HT-29 (cell line): Measurements from ENCODE around the gene GOLM1. TPM values are rescaled to one million over a fixed set of nuclear protein-coding genes. Genes with fewer than 3 reads are reported as not detected.
A peak's percentile ranks its signal among the peaks of the same experiment; 100 is the strongest.
"Not testable (repeated sequence)": the region's sequence is repeated elsewhere in the genome, so short reads cannot be mapped to it uniquely, and the experiment has no call there.

Source experiments
- DNase-seq: peaks from one replicate; pipeline ENCODE4 v3.0.0-alpha.2; 2015; ENCODE audit warnings: low spot score
- total RNA-seq: library from RNA; depleted of rRNA; stranded (reverse); fragments of >200 nt; shearing (Covaris generic); gene quantifications from 2 replicates; pipeline ENCODE4 v1.2.3, GENCODE V29; 2014; rRNA removed

GOLM1 gene, protein sequence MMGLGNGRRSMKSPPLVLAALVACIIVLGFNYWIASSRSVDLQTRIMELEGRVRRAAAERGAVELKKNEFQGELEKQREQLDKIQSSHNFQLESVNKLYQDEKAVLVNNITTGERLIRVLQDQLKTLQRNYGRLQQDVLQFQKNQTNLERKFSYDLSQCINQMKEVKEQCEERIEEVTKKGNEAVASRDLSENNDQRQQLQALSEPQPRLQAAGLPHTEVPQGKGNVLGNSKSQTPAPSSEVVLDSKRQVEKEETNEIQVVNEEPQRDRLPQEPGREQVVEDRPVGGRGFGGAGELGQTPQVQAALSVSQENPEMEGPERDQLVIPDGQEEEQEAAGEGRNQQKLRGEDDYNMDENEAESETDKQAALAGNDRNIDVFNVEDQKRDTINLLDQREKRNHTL
- total RNA-seq, result 41.0 and 50.7 TPM in 2 replicates

DNA sequence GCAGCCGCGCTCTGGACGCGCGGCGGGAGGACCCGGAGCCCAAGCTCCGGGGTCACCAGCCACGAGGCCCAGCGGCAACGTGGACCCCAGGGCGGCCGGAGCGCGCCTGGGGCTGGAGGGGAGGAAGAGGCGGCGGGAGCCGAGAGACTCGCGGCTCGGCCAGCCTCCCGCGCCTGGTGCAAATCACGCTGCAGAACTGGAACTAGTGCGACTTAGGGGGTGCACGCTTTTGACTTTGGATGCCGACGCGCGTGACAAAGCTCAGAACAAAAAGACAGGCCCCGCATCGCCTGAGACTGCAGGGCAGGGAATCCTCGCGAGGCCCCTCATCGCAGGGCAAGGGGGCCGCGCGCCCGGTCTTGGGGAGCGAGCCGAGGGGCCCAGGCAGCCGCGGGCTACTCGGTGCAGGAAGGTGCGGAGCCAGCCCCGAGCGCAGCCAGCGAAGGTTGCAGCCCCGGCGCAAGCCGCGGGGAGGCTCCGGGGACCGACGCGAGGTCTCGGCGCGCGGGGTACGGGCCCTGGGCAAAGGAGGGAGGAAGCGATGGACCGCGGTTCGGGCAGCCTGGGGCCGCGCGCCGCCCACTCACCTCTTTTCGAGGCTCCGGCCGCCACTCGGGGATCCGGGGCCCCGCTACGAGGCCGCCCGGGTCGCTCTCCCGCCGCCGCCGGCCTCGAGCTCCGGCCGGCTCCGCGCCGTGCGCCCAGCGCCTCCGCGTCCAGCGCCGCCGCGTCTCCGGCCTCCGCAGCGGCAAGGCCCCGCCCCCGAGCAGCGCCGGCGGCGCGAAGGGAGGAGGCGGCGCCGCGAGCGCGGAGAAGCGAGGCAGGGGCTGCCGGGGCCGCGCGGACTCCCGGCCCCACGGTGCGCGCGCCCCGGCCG, at the start of gene GOLM1:
GOLM1 (minus strand) TSS at position 735 of the 877 bp plus-strand sequence. CDS start 20,238 bp downstream, outside the sequence.
- DNase-seq, result peak; percentile 68

DNA sequence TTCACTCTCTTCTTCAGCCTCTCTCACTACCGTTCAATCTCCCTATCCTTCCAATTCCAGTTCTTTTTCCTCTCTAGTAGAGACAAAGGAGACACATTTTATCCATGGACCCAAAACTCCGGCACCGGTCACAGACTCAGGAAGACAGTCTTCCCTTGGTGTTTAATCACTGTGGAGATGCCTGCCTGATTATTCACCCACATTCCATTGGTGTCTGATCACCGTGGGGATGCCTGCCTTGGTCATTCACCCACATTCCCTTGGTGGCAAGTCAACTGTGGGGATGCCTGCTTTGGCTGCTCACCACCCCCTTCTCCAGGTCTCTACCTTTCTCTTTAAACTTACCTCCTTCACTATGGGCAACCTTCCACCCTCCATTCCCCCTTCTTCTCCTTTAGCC, 47.3 kb upstream of the GOLM1 start:
- not testable (repeated sequence) for DNase-seq

DNA sequence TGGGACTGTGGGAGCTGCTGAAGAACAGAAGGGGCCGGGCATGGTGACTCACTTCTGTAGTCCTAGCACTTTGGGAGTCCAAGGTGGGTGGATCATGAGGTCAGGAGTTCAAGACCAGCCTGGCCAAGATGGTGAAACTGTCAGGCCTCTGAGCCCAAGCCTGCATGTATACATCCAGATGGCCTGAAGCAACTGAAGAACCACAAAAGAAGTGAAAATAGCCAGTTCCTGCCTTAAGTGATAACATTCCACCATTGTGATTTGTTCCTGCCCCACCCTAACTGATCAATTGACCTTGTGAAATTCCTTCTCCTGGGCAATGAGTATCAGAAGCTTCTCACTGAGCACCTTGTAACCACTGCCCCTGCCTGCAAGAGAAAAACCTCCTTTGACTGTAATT, 46.6 kb upstream of the GOLM1 start:
- DNase-seq, result not testable (repeated sequence)

DNA sequence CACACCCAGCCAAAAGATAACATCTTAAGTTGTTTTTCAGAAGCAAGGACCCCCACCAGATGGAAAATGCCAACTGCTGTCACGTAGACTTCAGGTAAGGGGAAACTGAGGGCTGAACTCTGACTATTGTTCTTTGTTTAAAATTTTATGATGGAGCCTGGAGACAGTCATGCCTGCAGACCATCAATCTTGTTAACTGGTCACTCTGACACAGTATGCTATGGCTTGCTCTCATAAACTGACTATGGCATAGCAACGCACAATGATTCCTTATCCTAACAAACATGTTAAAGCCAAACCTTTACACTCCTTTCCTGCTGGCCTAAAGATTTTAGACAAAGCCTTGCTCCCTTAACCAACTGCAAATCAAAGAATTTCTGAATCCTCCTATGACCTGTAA, 43.6 kb upstream of the GOLM1 start:
- DNase-seq, result no peak

DNA sequence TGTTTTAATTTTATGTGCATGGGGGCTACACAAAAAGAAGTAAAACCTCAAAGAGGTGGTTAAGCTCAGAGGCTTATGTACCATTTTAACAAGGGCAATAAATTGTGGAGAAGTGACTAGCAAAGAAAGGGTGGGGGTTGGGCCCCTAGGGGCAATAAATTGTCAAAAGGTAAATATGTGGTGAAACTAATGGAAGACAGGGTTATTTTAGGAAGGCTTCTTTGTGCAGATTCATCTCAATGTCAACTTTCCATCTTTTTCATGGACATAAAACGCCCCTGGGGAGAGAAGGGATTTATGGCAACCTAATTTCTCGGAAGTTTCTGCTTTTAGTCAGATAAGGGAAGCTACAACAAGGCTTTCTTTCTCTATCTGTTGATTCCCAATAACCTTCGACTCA, 42.5 kb upstream of the GOLM1 start:
- no peak for DNase-seq

DNA sequence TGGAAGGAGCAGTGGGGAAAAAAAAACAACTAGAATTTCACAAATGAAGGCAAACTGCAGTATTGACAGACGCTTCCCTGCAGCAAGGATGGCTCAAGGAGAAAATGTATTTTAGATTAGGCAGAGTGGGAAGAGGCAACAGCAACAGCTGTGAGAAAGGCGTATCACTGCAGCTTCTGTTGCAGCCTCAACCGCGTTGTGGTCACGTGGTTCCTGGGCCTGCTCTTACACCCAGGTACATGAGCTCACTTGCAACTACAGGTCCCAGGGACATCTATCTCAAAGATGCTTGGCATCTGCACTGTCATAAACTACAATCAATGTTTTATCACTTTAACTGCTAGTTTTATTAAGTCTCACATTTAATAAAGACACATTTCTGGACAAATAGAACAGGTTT, 36.0 kb upstream of the GOLM1 start:
- no peak for DNase-seq

DNA sequence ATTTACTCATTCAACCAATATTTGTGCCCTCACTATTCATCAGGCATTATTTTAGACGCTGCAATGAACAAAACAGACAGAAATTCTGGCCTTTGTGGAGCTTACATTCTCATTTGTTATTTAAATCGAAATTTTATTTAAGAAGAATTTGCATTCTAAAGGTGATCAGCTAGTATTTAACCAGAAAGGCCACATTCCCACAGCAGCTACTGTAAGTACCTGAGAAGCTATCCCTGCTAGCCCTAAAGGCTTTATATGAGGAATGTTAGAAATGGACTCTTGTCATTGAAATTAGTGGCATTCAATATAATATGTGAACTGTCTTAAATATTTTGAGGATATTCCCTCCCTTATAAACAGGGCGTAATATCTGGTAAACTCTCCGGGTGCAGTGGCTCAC, 35.0 kb upstream of the GOLM1 start:
- no peak for DNase-seq

DNA sequence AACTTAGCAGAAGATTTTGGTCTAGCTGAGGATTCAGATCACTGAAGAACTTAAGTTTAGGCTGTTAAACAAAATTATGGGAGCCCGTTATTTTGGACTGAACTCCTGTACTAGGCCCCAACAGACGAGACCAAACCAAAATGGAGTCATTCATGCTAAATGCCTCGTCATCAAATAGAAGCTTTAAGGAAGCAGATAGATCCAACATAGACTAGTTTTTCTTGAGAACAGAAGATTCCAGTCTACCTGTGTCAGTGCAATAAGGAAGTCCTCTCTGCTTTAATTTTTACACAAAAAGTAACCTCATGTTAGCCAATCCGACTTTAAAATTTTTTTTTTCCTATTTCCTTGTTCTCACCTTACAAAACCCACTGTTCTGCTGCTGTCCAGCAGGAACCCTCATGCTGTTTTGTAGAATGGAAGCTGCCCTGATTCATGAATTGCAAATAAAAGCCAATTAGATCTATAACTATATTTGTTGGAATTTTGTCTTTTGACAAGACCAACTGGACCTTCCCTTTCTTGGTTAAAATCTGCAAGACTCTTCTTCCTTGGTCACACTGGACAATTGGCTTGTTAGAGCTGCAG, 29.0 kb upstream of the GOLM1 start:
- DNase-seq, result no peak

DNA sequence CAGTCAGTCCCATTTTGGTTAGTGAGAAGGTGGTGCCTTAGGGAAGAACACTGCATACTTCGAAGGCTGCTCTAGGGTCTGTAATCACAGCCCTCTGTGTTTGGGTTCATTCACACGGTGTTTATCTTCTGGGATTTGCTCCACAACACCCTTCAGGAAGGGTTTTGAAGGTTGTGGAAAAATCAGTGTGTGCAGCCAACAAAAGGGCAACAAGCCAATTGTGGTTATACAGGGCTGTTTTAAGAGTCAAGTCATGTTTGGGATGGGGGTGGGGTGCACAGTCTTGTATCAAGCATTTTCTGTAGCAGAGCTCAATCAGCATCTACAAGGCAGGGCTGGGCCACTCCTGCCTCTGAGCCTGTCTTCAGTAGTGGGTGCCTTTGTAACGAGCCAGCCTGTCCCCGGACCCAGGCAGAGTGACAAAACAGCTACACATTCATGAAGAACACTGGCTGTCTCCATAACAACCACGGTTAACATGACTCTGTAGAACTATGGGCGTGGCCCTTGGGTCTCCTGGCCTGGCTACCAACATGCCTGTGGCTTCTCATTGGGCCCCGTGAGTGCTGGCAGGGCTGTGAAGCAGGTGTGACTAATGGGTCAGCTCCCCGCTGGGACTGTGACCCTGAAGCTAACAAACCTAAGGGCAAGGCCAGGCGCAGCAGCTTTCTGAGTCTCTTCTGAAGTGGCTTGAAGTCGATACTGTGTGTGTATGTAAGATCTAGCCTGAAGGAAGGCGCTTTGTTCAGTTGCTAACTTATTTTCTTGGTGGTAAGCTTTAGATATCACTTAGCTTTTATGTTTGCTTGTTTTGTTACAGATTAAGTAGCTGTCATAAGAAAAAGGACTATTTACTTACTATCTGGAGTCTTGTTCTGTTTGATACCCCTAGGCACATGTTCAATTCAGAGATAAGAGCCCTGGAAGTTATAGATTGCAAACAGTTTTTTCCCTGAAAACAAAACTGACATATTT, 27.9 kb upstream of the GOLM1 start:
- peak; percentile 95 for DNase-seq

DNA sequence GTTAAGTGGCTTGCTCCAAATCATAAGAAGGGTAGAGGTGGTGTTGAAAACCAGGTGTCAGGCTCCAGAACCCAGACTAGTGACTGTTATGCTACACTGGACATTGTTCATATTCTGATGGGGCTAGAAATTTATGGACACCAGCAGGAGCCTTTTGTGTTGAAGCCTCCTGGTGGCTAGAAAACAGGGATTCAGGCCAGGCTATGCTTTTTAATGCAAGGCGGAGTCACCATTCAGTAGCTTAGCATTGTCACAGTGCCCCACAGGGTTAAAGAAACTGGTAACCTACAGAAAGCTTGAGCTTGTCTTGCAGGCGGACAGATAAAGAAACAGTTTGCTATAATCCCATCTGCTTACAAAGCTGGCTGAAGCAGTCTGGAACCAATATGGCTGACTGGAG, 23.0 kb upstream of the GOLM1 start:
- DNase-seq, result peak; percentile 51

DNA sequence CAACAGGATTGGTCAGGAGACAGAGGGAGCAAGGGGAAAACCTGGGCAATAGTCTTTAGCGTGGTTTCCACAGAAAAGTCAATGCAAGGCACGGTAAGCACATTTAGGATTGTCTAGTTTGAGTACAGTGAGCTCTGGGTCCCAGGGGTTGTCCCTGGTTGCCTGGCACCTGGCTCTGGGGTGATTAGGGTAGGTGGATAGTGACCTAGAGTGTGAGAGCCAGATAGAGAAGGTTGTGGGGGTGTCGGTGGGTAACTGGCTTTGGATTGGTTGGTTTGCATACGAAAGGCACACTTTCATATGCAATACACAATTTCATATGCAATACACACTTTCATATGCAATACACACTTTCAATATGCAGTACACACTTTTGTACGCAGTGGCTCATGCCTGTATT, 20.1 kb upstream of the GOLM1 start:
- DNase-seq, result no peak

DNA sequence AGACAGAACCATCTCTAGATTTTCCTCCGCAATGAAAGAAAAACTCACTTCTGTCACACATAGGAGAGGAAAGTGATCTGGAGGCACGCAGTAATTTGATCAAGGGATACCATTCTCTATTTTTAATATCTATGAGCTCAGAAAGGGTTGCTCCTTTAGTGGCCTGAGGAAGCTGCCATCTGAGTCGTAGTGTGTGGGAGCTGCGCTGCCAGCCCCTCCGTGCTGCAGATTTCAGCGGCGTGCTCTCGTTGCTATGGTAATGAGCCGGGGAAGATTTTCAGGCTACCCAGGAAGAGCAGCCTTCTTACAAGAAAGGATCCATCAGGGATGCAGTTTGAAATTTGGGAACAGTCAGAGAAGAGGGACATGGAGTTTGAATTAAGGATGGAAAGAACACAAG, 17.1 kb upstream of the GOLM1 start:
- no peak for DNase-seq

DNA sequence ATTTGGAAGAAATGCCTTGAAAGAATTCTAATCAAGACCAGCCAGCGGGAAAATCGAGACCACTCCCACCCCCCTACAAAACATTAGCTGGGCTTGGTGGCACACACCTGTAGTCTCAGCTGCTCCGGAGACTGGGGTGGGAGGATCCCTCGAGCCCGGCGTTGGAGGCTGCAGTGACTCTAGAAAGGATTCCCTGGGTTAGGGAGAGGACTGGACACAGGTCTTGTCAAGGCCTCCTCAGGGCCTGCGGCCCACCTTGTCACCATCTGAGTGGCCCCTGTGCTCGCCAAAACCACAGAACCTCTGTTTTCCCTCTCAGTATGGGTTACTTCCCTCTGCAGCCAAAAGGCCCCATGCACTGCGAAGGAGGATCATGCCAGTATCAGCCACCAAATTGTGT, 16.5 kb upstream of the GOLM1 start:
- no peak for DNase-seq

DNA sequence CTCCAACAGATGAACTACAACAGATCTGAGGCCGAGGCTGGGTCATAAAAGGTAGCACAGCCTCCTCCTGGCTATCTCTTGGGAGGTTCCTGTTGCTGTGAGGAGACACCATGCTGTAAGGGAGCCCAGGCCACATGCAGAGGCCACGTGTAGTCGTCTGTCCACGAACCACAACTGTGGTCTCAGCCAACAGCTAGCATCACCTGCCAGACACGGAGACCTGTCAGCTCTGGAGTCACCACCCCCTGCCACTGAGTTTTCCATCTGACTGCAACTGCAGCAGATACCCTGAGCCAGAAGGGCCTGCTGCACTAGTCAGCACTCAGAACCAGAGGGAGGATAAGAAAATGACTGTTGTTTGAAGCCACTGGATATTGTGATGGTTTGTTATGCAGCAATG, 12.7 kb upstream of the GOLM1 start:
- DNase-seq, result no peak

DNA sequence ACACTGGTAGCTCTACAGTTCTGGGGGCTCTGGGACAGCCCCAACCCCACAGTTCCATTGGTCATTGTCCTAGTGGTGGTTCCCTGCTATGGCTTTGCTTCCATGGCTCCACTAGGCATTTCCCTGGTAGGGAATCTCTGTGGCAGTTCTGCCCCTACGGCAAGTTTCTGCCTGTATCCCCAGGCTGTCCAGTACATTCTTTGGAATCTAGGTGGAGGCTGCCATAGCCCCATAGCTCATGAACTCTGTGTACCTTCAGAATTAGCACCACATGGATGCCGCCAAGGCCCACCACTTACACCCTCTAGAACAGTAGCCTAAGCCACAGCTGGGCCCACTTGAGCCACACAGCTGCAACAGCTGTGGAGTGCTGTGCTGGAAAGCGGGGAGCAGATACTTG, 3.3 kb upstream of the GOLM1 start:
- no peak for DNase-seq

DNA sequence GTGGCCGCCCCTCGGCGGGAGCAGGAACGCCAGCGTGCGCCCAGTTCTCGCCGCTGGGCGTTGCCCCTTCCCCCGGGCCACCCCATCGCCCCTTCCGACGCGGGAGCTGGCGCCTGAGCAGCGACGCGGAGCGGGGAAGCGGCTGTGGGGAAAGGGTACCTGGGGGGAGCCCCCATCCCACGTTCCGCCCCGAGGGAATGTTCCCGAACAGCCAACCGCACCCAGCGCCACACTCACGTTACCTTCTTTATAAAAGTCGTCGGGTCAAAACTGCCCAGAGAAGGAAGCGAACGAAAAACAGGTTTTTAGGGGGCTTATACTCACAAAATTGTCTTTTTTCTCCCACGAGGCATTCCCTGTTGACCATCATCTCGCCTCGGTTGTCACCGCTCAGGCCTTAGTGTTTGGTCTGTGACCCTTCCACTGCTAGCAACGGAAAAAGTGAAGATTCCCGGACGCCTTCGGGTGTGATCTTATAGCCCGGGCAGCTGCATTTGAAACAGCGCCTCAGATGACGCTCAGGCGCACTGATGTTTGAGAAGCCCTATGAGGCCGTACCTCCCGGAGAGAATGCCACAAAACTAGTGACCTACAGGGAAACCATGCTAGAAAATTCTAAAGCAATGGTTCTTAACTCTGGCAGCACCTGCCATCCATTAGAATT, 475 bp upstream of the GOLM1 start:
- peak; percentile 75 for DNase-seq

DNA sequence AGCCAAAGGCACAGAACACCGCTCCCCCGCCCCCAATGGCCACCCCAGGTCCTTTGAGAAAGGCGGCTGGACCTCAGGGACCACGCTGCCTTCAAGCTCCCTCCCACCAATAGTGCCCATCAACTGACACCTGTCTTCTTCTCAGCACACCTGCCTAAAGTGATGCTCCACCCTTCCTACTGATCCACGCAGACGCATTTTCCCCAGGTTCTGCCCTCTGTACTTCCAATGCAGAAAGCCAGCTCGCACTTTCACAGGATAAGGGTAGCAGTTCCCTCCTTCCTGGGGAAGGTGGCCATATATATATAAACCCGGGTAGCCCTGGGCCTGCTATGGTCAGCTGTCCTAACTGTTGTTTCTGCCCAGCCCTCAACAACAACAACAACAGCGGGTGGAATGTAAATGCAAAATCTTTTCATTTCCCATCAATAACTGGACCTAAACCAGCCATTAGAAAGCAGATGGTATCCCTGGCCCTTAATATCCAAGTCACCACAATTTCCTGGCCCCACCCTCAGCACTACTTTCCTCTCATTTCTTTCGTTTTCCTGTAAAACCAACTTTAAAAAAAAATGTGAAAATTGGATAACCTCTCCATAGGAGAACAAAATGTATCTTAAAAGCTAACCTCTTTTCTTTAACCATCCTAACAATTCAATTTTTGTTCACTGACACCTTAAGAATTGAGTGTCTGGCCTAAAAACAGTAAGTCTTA, 1.7 kb downstream of the GOLM1 start:
- DNase-seq, result no peak

DNA sequence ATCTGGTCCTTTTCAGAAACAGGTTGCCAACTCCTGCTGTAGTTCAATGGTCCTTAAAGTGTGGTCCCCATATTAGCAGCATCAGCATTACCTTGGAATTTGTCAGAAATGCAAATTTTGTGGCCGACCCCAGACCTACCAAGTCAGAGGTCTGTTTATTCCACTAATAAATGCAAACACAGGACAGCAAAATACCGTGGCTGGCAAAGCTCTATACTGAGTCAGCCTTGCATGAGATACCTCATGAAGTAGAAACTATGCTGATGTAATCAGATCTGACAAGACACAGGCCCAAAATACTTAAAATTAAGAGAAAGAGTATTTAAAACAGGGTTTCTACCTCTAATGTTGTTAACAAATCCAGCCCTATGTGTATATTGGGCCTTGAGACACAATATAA, 3.0 kb downstream of the GOLM1 start:
- DNase-seq, result no peak

DNA sequence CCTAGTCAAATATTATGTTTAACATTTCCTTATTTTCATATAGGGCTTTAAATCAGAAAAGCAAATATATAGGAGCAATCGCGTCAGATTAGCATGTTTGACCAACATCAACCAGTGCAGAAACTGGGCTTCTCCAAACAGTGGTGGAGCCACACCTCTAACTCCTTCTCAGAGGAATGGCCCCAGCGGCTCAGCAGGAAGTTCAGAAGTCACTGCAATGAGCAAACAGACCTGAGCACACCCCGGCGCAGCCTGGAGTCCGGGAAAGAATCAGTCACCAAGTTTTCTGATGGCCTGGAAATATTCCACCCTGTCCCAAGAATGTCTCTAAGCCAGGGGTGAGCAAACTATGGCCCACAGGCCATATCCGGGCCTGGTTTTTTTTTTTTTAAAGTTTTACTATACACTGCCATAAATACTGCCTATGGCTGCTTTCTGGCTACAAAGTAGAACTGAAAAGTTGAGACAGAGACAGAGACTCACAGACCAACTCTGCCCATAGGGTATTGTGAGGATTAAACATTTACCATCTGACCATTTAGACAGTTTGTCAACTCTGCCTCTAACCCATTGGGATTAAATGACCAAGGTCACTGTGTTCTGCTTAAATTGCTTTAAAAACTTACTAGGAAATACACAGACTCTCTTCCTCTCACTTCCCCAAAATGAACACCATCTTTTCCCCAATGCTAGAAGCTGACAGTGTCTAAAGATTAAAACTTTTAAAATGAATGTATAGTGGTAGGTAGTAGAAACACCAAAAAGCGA, 5.4 kb downstream of the GOLM1 start:
- DNase-seq, result peak; percentile 91
